Neural crest cell (in vitro differentiated cells): ENCODE data around the gene ARIH1. TPM values are rescaled to one million over a fixed set of nuclear protein-coding genes. Genes with fewer than 3 reads are reported as not detected.

Experiments used
- DNase-seq: peaks from one replicate; pipeline ENCODE4 v3.0.0; 2021; ENCODE audit warnings: low read depth, mixed read lengths, low spot score
- H3K27ac Mint-ChIP-seq: one replicate; pipeline ENCODE4 v1.8.0; 2021; ENCODE audit warnings: mild to moderate bottlenecking, mixed read lengths; ENCODE audit not compliant: unreplicated experiment
- H3K27me3 Mint-ChIP-seq: 2 replicates; pipeline ENCODE4 v1.8.0; 2021; ENCODE audit warnings: low read depth, mild to moderate bottlenecking, mixed read lengths
- H3K36me3 Mint-ChIP-seq: 2 replicates; pipeline ENCODE4 v1.8.0; 2021; ENCODE audit warnings: low read depth, mild to moderate bottlenecking, mixed read lengths
- H3K4me1 Mint-ChIP-seq: 2 replicates; pipeline ENCODE4 v1.8.0; 2021; ENCODE audit warnings: mixed read lengths
- H3K4me3 Mint-ChIP-seq: one replicate; pipeline ENCODE4 v1.8.0; 2021; ENCODE audit warnings: mild to moderate bottlenecking, mixed read lengths
- H3K9me3 Mint-ChIP-seq: 2 replicates; pipeline ENCODE4 v1.8.0; 2021; ENCODE audit warnings: mixed read lengths
- CTCF ChIP-seq: fragments of 200-600 bp; sonication (generic); conservative IDR thresholded peaks from 2 replicates; pipeline ENCODE4 v1.5.0; 2021; ENCODE audit warnings: antibody characterized with exemption, mild to moderate bottlenecking
- total RNA-seq: library from RNA; stranded (reverse); gene quantifications from 2 replicates; pipeline ENCODE4 v1.2.1, GENCODE V29; 2021

The ARIH1 gene
- total RNA-seq, 1 donor from 2014 or later, result 146 TPM

GRCh38 chr15:72532991-72533601 lies 59.0 kb downstream of the ARIH1 start:
- no peak for DNase-seq
- Mint-ChIP-seq H3K4me3 (no peak overlapping the region), H3K36me3 (peaks cover 4% of the 10 kb centered on the region), H3K27me3 (no peaks in the 10 kb centered on the region), H3K27ac (no peak overlapping the region), H3K4me1 (no peaks in the 10 kb centered on the region), H3K9me3 (no peaks in the 10 kb centered on the region)
- TF ChIP-seq CTCF, result peak; percentile 44

- no peak for DNase-seq
- no peak overlapping the region for H3K4me3 Mint-ChIP-seq
- no peak overlapping the region for H3K27ac Mint-ChIP-seq
- peaks cover 13% of the 10 kb centered on the region for H3K36me3 Mint-ChIP-seq
- TF ChIP-seq CTCF, result no peak
- peaks cover 3% of the 10 kb centered on the region for H3K9me3 Mint-ChIP-seq
- no peaks in the 10 kb centered on the region for H3K27me3 Mint-ChIP-seq
- no peaks in the 10 kb centered on the region for H3K4me1 Mint-ChIP-seq
Observed at GRCh38 chr15:72534523-72534922, 60.4 kb downstream of the ARIH1 start.

- Mint-ChIP-seq H3K4me3 (no peak overlapping the region), H3K4me1 (no peaks in the 10 kb centered on the region), H3K9me3 (peaks cover 8% of the 10 kb centered on the region), H3K27me3 (no peaks in the 10 kb centered on the region), H3K36me3 (peaks cover 22% of the 10 kb centered on the region), H3K27ac (no peak overlapping the region)
- no peak for TF ChIP-seq CTCF
- DNase-seq, result no peak
Observed at GRCh38 chr15:72535911-72536310, 61.8 kb downstream of the ARIH1 start.

- Mint-ChIP-seq H3K4me1 (no peaks in the 10 kb centered on the region), H3K36me3 (peaks cover 27% of the 10 kb centered on the region), H3K9me3 (peaks cover 11% of the 10 kb centered on the region), H3K4me3 (no peak overlapping the region), H3K27me3 (no peaks in the 10 kb centered on the region), H3K27ac (no peak overlapping the region)
- TF ChIP-seq CTCF, result no peak
- DNase-seq, result no peak
Observed at GRCh38 chr15:72536506-72536905, 62.4 kb downstream of the ARIH1 start.

- peaks cover 31% of the 10 kb centered on the region for H3K36me3 Mint-ChIP-seq
- no peaks in the 10 kb centered on the region for H3K4me1 Mint-ChIP-seq
- H3K27ac Mint-ChIP-seq, result no peak overlapping the region
- no peak for TF ChIP-seq CTCF
- DNase-seq, result no peak
- H3K9me3 Mint-ChIP-seq, result peaks cover 14% of the 10 kb centered on the region
- H3K4me3 Mint-ChIP-seq, result no peak overlapping the region
- no peaks in the 10 kb centered on the region for H3K27me3 Mint-ChIP-seq
Observed at GRCh38 chr15:72538931-72539330, 64.8 kb downstream of the ARIH1 start.
